Caco-2 (cell line): ENCODE results near the gene PRKAR1B. TPM values are rescaled to one million over a fixed set of nuclear protein-coding genes. Genes with fewer than 3 reads are reported as not detected.

Experiments
- BruUV-seq: library from RNA; stranded (reverse); fragments of 400-500 nt; replicated peaks from 2 replicates; lab custom pipeline; 2021; lab: Mats Ljungman, UMichigan
- CTCF ChIA-PET: fragments of 300-600 bp; sonication (Branson Sonifier 250); formaldehyde crosslinking; loops from one replicate; lab custom pipeline; 2022; ENCODE audit warnings: antibody characterized with exemption; lab: Charles Lee
- POLR2A ChIA-PET: fragments of 300-600 bp; sonication (Branson Sonifier 250); formaldehyde crosslinking; loops from one replicate; lab custom pipeline; 2022; ENCODE audit warnings: antibody characterized with exemption; lab: Charles Lee
- DNase-seq, 2 experiments: peaks; one replicate each; pipeline versions ENCODE4 v3.0.0 to v3.0.0-alpha.2; 2020 to 2022
- H3K27me3 ChIP-seq: replicated peaks from 2 replicates; pipeline ENCODE4 v1.6.0; 2011; ENCODE audit warnings: low read length; ENCODE audit not compliant: control insufficient read depth, insufficient read depth
- H3K36me3 ChIP-seq: 2 replicates; pipeline ENCODE4 v1.5.1; 2011; ENCODE audit warnings: low read length; ENCODE audit not compliant: control insufficient read depth, insufficient read depth
- H3K4me1 ChIP-seq: fragments of 250-450 bp; sonication (Bioruptor Pico); 2 replicates; pipeline ENCODE4 v1.5.1; 2020; ENCODE audit warnings: mild to moderate bottlenecking
- H3K4me3 ChIP-seq: 2 replicates; pipeline ENCODE4 v1.5.1; 2011; ENCODE audit warnings: low read depth, mild to moderate bottlenecking, control low read depth, low read length
- H3K9me3 ChIP-seq: fragments of 250-450 bp; sonication (Bioruptor Pico); 2 replicates; pipeline ENCODE4 v1.5.1; 2020; ENCODE audit warnings: mild to moderate bottlenecking, moderate library complexity
- H3K27ac Mint-ChIP-seq: one replicate; pipeline ENCODE4 v1.8.0; 2022; ENCODE audit warnings: mixed read lengths; ENCODE audit not compliant: unreplicated experiment
- H3K27me3 Mint-ChIP-seq: one replicate; pipeline ENCODE4 v1.8.0; 2022; ENCODE audit warnings: mixed read lengths; ENCODE audit not compliant: insufficient read depth, unreplicated experiment
- H3K36me3 Mint-ChIP-seq: one replicate; pipeline ENCODE4 v1.8.0; 2022; ENCODE audit warnings: mild to moderate bottlenecking, mixed read lengths; ENCODE audit not compliant: insufficient read depth, unreplicated experiment
- H3K4me1 Mint-ChIP-seq: one replicate; pipeline ENCODE4 v1.8.0; 2022; ENCODE audit warnings: low read depth, mixed read lengths; ENCODE audit not compliant: unreplicated experiment
- H3K4me3 Mint-ChIP-seq: one replicate; pipeline ENCODE4 v1.8.0; 2022; ENCODE audit warnings: mild to moderate bottlenecking, moderate library complexity, mixed read lengths; ENCODE audit not compliant: unreplicated experiment
- H3K9me3 Mint-ChIP-seq: one replicate; pipeline ENCODE4 v1.8.0; 2022; ENCODE audit warnings: mixed read lengths; ENCODE audit not compliant: unreplicated experiment
- intact Hi-C: fragments of 100-400 bp; cut with micrococcal nuclease; formaldehyde crosslinking; loops from one replicate; pipeline ENCODE4 v1.10.0; 2022; ENCODE audit not compliant: unreplicated experiment
- total RNA-seq: library from RNA; stranded (reverse); gene quantifications from 2 replicates; pipeline ENCODE4 v1.2.3, GENCODE V29; 2022
- TF ChIP-seq, protein P1 (sequence below), 2 experiments: fragments of 200-600 bp in 1 of 2; IDR thresholded peaks; 1 replicate in 1 of 2; 2 replicates in 1 of 2; pipeline versions ENCODE4 v1.5.1 to v1.8.0; 2011 to 2022; ENCODE audit warnings: antibody characterized with exemption in 1 of 2, control low read depth in 1 of 2, inconsistent platforms in 1 of 2, low read depth in 1 of 2, low read length in 1 of 2, mild to moderate bottlenecking in 1 of 2, moderate library complexity in 1 of 2; ENCODE audit not compliant: insufficient read depth in 1 of 2, severe bottlenecking in 1 of 2, unreplicated experiment in 1 of 2

Gene PRKAR1B
- total RNA-seq, 1 experiment from 2014 or later: 56.6 TPM

DNA sequence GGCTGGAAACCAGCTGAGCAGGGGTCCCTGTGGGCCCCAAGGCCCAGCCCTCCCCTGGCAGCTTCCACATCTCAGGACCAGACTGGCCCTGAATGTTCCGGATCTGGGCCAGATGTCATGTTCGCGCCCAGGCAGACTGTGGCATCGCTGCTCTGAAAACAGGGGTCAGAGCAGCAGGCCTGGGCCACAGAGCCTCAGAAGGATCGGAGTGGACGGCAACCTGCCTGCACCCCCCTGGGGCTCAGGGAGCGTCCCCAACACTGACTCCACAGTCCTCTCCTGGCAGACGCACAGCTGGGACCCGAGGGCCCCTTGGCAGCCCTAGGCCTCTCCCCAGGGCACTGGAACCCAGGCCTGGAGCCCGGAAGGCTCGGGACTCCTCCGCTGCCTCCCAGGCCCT lies 91.9 kb downstream of the PRKAR1B start:
- intact Hi-C loops: loop anchor here (10.0 kb wide), 1 partner anchor 310 kb away; no protein-coding TSS in a partner anchor
- no peak overlapping the region for H3K4me3 ChIP-seq

DNA sequence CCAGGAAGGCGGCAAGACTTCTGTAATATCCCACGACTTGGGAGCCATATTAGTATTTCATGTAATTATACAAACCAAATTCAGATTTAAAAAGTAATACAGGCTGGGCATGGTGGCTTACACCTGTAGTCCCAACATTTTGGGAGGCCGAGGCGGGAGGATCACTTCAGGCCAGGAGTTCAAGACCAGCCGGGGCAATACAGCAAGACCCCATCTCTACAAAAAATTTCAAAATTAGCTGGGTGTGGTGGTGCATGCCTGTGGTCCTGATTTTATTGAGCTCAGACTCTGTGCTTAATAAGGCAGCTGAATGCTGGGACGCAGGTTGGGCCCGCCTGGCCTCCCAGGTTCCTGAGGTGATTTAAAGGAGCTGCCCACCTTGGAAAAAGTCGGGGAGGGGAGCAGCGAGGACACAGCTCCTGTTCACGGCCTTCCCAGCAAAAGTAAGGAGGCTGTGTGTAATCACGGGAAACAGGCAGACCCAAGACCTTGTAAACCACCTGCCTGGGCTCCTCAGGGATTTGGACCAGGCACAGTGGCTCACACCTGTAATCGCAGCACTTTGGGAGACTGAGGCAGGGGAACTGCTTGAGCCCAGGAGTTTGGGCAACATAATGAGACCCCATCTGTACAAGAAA lies 93.6 kb downstream of the PRKAR1B start:
- Mint-ChIP-seq H3K27ac (peak overlapping the region; percentile 29), H3K4me3 (no peak overlapping the region), H3K27me3 (no peaks in the 10 kb centered on the region), H3K36me3 (peaks cover 6% of the 10 kb centered on the region), H3K4me1 (no peaks in the 10 kb centered on the region), H3K9me3 (no peaks in the 10 kb centered on the region)
- Histone ChIP-seq H3K4me1 (no peaks in the 10 kb centered on the region), H3K9me3 (no peaks in the 10 kb centered on the region), H3K27me3 (no peaks in the 10 kb centered on the region), H3K4me3 (no peak overlapping the region), H3K36me3 (no peaks in the 10 kb centered on the region; the same call in 1 of the 2 replicates)
- no TSS peak for BruUV-seq
- intact Hi-C loops: loop anchor here (10.0 kb wide), 1 partner anchor 309 kb away; no protein-coding TSS in a partner anchor
- TF ChIP-seq, protein P1, sequence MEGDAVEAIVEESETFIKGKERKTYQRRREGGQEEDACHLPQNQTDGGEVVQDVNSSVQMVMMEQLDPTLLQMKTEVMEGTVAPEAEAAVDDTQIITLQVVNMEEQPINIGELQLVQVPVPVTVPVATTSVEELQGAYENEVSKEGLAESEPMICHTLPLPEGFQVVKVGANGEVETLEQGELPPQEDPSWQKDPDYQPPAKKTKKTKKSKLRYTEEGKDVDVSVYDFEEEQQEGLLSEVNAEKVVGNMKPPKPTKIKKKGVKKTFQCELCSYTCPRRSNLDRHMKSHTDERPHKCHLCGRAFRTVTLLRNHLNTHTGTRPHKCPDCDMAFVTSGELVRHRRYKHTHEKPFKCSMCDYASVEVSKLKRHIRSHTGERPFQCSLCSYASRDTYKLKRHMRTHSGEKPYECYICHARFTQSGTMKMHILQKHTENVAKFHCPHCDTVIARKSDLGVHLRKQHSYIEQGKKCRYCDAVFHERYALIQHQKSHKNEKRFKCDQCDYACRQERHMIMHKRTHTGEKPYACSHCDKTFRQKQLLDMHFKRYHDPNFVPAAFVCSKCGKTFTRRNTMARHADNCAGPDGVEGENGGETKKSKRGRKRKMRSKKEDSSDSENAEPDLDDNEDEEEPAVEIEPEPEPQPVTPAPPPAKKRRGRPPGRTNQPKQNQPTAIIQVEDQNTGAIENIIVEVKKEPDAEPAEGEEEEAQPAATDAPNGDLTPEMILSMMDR (IDR thresholded peaks at IDR 0.05; ENCODE audit: insufficient read depth in 1 of 2, low read depth in 1 of 2, low read length in 1 of 2, severe bottlenecking in 1 of 2, unreplicated experiment in 1 of 2): no peak
- ChIA-PET POLR2A (no interaction called here), CTCF (no interaction called here)
- no peak for DNase-seq

More for the DNA sequence above, 91.9 kb downstream of the PRKAR1B start:
- Mint-ChIP-seq H3K27ac (no peak overlapping the region), H3K4me1 (no peaks in the 10 kb centered on the region), H3K27me3 (no peaks in the 10 kb centered on the region), H3K4me3 (no peak overlapping the region), H3K9me3 (no peaks in the 10 kb centered on the region), H3K36me3 (peaks cover 6% of the 10 kb centered on the region)
- no peaks in the 10 kb centered on the region; the same call in 1 of the 2 replicates for H3K36me3 ChIP-seq
- TF ChIP-seq, protein P1 (IDR thresholded peaks at IDR 0.05; ENCODE audit: insufficient read depth in 1 of 2, low read depth in 1 of 2, low read length in 1 of 2, severe bottlenecking in 1 of 2, unreplicated experiment in 1 of 2): no peak
- no peak for DNase-seq
- no peaks in the 10 kb centered on the region for H3K9me3 ChIP-seq
- no peaks in the 10 kb centered on the region for H3K4me1 ChIP-seq
- CTCF ChIA-PET: interaction anchor here (0.6 kb wide), 1 partner anchor 47 kb away, joined by 4 read pairs; no protein-coding TSS in a partner anchor
- no peaks in the 10 kb centered on the region for H3K27me3 ChIP-seq
- POLR2A ChIA-PET: no interaction called here
- no TSS peak for BruUV-seq

DNA sequence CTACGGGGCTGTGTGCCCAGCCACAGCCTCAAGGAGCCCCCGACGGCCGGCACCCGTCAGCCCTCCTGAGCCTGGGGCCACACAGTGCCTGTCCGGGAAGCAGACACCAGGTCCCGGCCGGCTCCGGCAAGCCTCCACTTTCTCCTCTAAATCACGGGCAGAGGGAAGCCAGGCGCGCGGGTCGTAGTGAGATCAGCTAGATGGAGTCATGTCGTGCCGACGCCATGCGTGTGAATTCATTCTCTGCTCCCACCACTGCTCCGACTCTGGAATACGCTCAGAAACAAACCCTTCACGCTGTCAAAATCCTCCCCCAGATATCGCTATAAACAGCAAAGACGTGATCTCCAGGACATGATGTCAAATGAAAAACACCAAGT lies 94.3 kb downstream of the PRKAR1B start:
- Mint-ChIP-seq H3K27ac (peak overlapping the region; percentile 29), H3K9me3 (no peaks in the 10 kb centered on the region), H3K4me1 (no peaks in the 10 kb centered on the region), H3K36me3 (peaks cover 6% of the 10 kb centered on the region), H3K4me3 (no peak overlapping the region), H3K27me3 (no peaks in the 10 kb centered on the region)
- no peak overlapping the region for H3K4me3 ChIP-seq
- TF ChIP-seq, protein P1 (IDR thresholded peaks at IDR 0.05; ENCODE audit: insufficient read depth in 1 of 2, low read depth in 1 of 2, low read length in 1 of 2, severe bottlenecking in 1 of 2, unreplicated experiment in 1 of 2): no peak
- H3K27me3 ChIP-seq: no peaks in the 10 kb centered on the region
- BruUV-seq: no TSS peak
- no peak for DNase-seq
- no peaks in the 10 kb centered on the region for H3K9me3 ChIP-seq
- H3K4me1 ChIP-seq: no peaks in the 10 kb centered on the region
- no peaks in the 10 kb centered on the region; the same call in 1 of the 2 replicates for H3K36me3 ChIP-seq
- intact Hi-C loops: loop anchor here (10.0 kb wide), 1 partner anchor 308 kb away; no protein-coding TSS in a partner anchor
- ChIA-PET POLR2A (no interaction called here), CTCF (no interaction called here)
